HepG2 (cell line): Measurements from ENCODE around the gene EXOC6B. TPM values are rescaled to one million over a fixed set of nuclear protein-coding genes. Genes with fewer than 3 reads are reported as not detected.
A peak's percentile ranks its signal among the peaks of the same experiment; 100 is the strongest.

Source experiments
- ARID2 ChIP-seq: sonication (generic); formaldehyde crosslinking; IDR thresholded peaks from 2 replicates; pipeline ENCODE4 v1.8.1; 2022; ENCODE audit warnings: mild to moderate bottlenecking, missing genetic modification reagents, borderline replicate concordance
- CHCHD3 ChIP-seq: sonication (generic); formaldehyde crosslinking; IDR thresholded peaks from 2 replicates; pipeline ENCODE4 v1.8.0; 2022; ENCODE audit warnings: mild to moderate bottlenecking, missing genetic modification reagents, moderate library complexity
- KDM3A ChIP-seq: IDR thresholded peaks from 2 replicates; pipeline ENCODE4 v1.6.1; 2018; ENCODE audit warnings: low read depth, missing compliant biosample characterization
- RBAK ChIP-seq: sonication (generic); formaldehyde crosslinking; IDR thresholded peaks from 2 replicates; pipeline ENCODE4 v1.5.1; 2020; ENCODE audit warnings: mild to moderate bottlenecking, missing genetic modification reagents
- RFXANK ChIP-seq: IDR thresholded peaks from 2 replicates; pipeline ENCODE4 v1.6.1; 2016
- RXRB ChIP-seq: IDR thresholded peaks from 2 replicates; pipeline ENCODE4 v1.6.1; 2016; ENCODE audit warnings: borderline replicate concordance, missing genetic modification reagents, missing compliant biosample characterization
- ZFP36L2 ChIP-seq: sonication (generic); formaldehyde crosslinking; IDR thresholded peaks from 2 replicates; pipeline ENCODE4 v1.4.0; 2020; ENCODE audit warnings: missing genetic modification reagents
- ZFX ChIP-seq: sonication (generic); formaldehyde crosslinking; IDR thresholded peaks from 2 replicates; pipeline ENCODE4 v1.4.0; 2020; ENCODE audit warnings: mild to moderate bottlenecking, low read depth, missing genetic modification reagents, moderate library complexity
- ZNF235 ChIP-seq: sonication (generic); formaldehyde crosslinking; IDR thresholded peaks from 2 replicates; pipeline ENCODE4 v1.8.1; 2023; ENCODE audit warnings: mild to moderate bottlenecking, missing genetic modification reagents, borderline replicate concordance
- ZNF713 ChIP-seq: sonication (generic); formaldehyde crosslinking; IDR thresholded peaks from 2 replicates; pipeline ENCODE4 v1.4.0; 2020; ENCODE audit warnings: mild to moderate bottlenecking, missing genetic modification reagents
- polyA plus RNA-seq, 8 experiments: library from polyadenylated mRNA; depleted of rRNA in 3 of 8; stranded (reverse) in 7 of 8; unstranded in 1 of 8; fragments of >200 nt; fragmentation: Illumina TruSeq in 4 of 8; extraction: Trizol in 4 of 8; gene quantifications; 2 replicates each; pipeline versions ENCODE4 v1.2.1 to v1.2.3, GENCODE V29; 2011 to 2016; ENCODE audit warnings: low read depth in 4 of 8, missing spikeins in 1 of 8, mixed read lengths in 1 of 8; ENCODE audit not compliant: insufficient read depth in 1 of 8
- total RNA-seq, 5 experiments: library from RNA; depleted of rRNA; stranded (reverse); fragments of >200 nt; fragmentation: Illumina TruSeq; extraction: Trizol; gene quantifications; 2 replicates each; pipeline ENCODE4 v1.2.3, GENCODE V29; 2016; ENCODE audit warnings: low read depth in 1 of 5
- TF ChIP-seq, protein P1 (sequence below): sonication (generic); formaldehyde crosslinking; IDR thresholded peaks from 2 replicates; pipeline ENCODE4 v1.8.1; 2023; ENCODE audit warnings: missing genetic modification reagents, inconsistent platforms, borderline replicate concordance
- TF ChIP-seq, protein P2 (sequence below): sonication (generic); formaldehyde crosslinking; IDR thresholded peaks from 2 replicates; pipeline ENCODE4 v1.8.0; 2022; ENCODE audit warnings: mild to moderate bottlenecking, missing genetic modification reagents, borderline replicate concordance
- TF ChIP-seq, protein P3 (sequence below): sonication (generic); formaldehyde crosslinking; IDR thresholded peaks from 2 replicates; pipeline ENCODE4 v1.4.0; 2020; ENCODE audit warnings: missing genetic modification reagents
- TF ChIP-seq, protein P4 (sequence below): sonication (generic); formaldehyde crosslinking; conservative IDR thresholded peaks from 2 replicates; pipeline ENCODE4 v1.4.0; 2020; ENCODE audit warnings: missing genetic modification reagents
- TF ChIP-seq, protein P5 (sequence below): sonication (generic); formaldehyde crosslinking; IDR thresholded peaks from 2 replicates; pipeline ENCODE4 v1.5.0; 2020; ENCODE audit warnings: missing genetic modification reagents
- TF ChIP-seq, protein P6 (sequence below): IDR thresholded peaks from 2 replicates; pipeline ENCODE4 v1.4.0; 2020; ENCODE audit warnings: mild to moderate bottlenecking, missing genetic modification reagents

Gene EXOC6B
- total and polyA plus RNA-seq, 2 of the 13 experiments (the other 11 are each of a cell fraction or from before 2014, with no cell fraction given) = 9.1 to 15.9 TPM

DNA sequence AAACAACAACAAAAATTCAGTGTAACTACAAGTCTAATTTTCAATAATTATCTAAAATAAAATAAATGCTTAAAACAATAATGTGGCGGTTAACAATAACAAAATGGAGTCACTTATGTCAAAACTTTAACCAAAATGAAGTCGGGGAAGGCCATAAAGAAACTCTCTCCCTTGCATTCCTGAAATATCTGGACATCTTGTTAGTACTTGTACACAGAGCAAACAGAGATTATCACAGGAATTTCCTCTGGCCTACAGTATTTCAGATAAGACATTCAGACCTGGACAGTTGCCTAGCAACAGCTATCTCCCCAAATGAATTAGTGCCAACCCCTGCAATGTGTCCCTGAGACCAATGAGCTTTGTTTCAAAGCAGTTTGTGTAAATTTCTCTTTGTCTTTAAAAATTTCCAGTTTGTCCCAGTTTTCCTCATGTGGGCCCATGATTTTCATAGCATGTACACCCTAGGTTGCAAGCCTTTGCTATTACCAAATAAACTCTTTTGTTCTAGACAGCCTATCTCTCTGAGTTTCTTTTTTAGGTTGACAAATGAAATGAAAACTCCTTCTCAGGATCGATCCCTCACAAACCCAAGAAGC, 68.6 kb downstream of the EXOC6B start (continued):
- TF ChIP-seq ARID2 (CRISPR knock-in tag) (no peak), ZFP36L2 (CRISPR knock-in tag) (no peak), KDM3A (CRISPR knock-in tag) (0 out of 2 replicates have a peak, but pooled peaks have one; percentile 53), ZNF713 (no peak), RFXANK (CRISPR knock-in tag) (peak; percentile 73; the same call in 1 of the 2 replicates), RBAK (no peak), RXRB (peak; percentile 90), ZFX (CRISPR knock-in tag) (peak; percentile 59), ZNF235 (no peak), CHCHD3 (CRISPR knock-in tag) (no peak)
- TF ChIP-seq, protein P1, sequence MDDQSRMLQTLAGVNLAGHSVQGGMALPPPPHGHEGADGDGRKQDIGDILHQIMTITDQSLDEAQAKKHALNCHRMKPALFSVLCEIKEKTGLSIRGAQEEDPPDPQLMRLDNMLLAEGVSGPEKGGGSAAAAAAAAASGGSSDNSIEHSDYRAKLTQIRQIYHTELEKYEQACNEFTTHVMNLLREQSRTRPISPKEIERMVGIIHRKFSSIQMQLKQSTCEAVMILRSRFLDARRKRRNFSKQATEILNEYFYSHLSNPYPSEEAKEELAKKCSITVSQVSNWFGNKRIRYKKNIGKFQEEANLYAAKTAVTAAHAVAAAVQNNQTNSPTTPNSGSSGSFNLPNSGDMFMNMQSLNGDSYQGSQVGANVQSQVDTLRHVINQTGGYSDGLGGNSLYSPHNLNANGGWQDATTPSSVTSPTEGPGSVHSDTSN = no peak
- TF ChIP-seq, protein P2, sequence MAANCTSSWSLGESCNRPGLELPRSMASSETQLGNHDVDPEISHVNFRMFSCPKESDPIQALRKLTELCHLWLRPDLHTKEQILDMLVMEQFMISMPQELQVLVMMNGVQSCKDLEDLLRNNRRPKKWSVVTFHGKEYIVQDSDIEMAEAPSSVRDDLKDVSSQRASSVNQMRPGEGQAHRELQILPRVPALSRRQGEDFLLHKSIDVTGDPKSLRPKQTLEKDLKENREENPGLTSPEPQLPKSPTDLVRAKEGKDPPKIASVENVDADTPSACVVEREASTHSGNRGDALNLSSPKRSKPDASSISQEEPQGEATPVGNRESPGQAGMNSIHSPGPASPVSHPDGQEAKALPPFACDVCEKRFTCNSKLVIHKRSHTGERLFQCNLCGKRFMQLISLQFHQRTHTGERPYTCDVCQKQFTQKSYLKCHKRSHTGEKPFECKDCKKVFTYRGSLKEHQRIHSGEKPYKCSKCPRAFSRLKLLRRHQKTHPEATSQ = peak; percentile 56; the same call in 1 of the 2 replicates
- TF ChIP-seq, protein P3, sequence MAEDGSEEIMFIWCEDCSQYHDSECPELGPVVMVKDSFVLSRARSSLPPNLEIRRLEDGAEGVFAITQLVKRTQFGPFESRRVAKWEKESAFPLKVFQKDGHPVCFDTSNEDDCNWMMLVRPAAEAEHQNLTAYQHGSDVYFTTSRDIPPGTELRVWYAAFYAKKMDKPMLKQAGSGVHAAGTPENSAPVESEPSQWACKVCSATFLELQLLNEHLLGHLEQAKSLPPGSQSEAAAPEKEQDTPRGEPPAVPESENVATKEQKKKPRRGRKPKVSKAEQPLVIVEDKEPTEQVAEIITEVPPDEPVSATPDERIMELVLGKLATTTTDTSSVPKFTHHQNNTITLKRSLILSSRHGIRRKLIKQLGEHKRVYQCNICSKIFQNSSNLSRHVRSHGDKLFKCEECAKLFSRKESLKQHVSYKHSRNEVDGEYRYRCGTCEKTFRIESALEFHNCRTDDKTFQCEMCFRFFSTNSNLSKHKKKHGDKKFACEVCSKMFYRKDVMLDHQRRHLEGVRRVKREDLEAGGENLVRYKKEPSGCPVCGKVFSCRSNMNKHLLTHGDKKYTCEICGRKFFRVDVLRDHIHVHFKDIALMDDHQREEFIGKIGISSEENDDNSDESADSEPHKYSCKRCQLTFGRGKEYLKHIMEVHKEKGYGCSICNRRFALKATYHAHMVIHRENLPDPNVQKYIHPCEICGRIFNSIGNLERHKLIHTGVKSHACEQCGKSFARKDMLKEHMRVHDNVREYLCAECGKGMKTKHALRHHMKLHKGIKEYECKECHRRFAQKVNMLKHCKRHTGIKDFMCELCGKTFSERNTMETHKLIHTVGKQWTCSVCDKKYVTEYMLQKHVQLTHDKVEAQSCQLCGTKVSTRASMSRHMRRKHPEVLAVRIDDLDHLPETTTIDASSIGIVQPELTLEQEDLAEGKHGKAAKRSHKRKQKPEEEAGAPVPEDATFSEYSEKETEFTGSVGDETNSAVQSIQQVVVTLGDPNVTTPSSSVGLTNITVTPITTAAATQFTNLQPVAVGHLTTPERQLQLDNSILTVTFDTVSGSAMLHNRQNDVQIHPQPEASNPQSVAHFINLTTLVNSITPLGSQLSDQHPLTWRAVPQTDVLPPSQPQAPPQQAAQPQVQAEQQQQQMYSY (CRISPR knock-in tag) = no peak; the same call in 1 of the 2 replicates
- TF ChIP-seq, protein P4, sequence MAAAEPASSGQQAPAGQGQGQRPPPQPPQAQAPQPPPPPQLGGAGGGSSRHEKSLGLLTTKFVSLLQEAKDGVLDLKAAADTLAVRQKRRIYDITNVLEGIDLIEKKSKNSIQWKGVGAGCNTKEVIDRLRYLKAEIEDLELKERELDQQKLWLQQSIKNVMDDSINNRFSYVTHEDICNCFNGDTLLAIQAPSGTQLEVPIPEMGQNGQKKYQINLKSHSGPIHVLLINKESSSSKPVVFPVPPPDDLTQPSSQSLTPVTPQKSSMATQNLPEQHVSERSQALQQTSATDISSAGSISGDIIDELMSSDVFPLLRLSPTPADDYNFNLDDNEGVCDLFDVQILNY (CRISPR knock-in tag) = no peak
- TF ChIP-seq, protein P5, sequence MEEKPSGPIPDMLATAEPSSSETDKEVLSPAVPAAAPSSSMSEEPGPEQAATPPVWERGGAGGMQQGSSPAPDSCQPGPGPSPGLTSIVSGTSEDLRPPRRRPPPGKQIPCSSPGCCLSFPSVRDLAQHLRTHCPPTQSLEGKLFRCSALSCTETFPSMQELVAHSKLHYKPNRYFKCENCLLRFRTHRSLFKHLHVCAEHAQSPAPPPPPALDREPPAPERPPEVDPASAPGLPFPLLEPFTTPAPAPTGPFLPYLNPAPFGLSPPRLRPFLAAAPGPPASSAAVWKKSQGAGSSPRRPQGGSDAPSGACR (CRISPR knock-in tag) = no peak
- TF ChIP-seq, protein P6, sequence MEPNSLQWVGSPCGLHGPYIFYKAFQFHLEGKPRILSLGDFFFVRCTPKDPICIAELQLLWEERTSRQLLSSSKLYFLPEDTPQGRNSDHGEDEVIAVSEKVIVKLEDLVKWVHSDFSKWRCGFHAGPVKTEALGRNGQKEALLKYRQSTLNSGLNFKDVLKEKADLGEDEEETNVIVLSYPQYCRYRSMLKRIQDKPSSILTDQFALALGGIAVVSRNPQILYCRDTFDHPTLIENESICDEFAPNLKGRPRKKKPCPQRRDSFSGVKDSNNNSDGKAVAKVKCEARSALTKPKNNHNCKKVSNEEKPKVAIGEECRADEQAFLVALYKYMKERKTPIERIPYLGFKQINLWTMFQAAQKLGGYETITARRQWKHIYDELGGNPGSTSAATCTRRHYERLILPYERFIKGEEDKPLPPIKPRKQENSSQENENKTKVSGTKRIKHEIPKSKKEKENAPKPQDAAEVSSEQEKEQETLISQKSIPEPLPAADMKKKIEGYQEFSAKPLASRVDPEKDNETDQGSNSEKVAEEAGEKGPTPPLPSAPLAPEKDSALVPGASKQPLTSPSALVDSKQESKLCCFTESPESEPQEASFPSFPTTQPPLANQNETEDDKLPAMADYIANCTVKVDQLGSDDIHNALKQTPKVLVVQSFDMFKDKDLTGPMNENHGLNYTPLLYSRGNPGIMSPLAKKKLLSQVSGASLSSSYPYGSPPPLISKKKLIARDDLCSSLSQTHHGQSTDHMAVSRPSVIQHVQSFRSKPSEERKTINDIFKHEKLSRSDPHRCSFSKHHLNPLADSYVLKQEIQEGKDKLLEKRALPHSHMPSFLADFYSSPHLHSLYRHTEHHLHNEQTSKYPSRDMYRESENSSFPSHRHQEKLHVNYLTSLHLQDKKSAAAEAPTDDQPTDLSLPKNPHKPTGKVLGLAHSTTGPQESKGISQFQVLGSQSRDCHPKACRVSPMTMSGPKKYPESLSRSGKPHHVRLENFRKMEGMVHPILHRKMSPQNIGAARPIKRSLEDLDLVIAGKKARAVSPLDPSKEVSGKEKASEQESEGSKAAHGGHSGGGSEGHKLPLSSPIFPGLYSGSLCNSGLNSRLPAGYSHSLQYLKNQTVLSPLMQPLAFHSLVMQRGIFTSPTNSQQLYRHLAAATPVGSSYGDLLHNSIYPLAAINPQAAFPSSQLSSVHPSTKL (CRISPR knock-in tag) = peak; percentile 95
